DMS 273 treated with DMSO at 0.1 percent for 48 hours (cell line): ENCODE results near the gene RNF144B.
"Not testable (repeated sequence)": the region's sequence is repeated elsewhere in the genome, so short reads cannot be mapped to it uniquely, and the experiment has no call there.

Source experiments
- DNase-seq: peaks from one replicate; lab custom pipeline; 2025; lab: John Stamatoyannopoulos, UW

RNF144B gene

GRCh38 chr6:18371656-18372055 is 15.5 kb upstream of the RNF144B start:
- DNase-seq = no peak

GRCh38 chr6:18380158-18380836 is 6.9 kb upstream of the RNF144B start:
- DNase-seq = no peak

GRCh38 chr6:18380851-18381250 is 6.3 kb upstream of the RNF144B start:
- DNase-seq = no peak

GRCh38 chr6:18383441-18383840 is 3.7 kb upstream of the RNF144B start:
- no peak for DNase-seq

- DNase-seq = no peak
Observed at GRCh38 chr6:18384621-18385020, 2.5 kb upstream of the RNF144B start.

GRCh38 chr6:18386298-18386976 is 713 bp upstream of the RNF144B start:
- no peak for DNase-seq

- no peak for DNase-seq
Observed at GRCh38 chr6:18388271-18388670, 1.1 kb downstream of the RNF144B start.

- DNase-seq = no peak
Observed at GRCh38 chr6:18388942-18389341, 1.8 kb downstream of the RNF144B start.

GRCh38 chr6:18389479-18389878 is 2.3 kb downstream of the RNF144B start:
- no peak for DNase-seq

GRCh38 chr6:18390476-18390875 is 3.3 kb downstream of the RNF144B start:
- no peak for DNase-seq

GRCh38 chr6:18391023-18391422 is 3.9 kb downstream of the RNF144B start:
- no peak for DNase-seq

GRCh38 chr6:18392346-18392877 is 5.3 kb downstream of the RNF144B start:
- no peak for DNase-seq

GRCh38 chr6:18393698-18394097 is 6.5 kb downstream of the RNF144B start:
- DNase-seq = no peak

- no peak for DNase-seq
Observed at GRCh38 chr6:18395177-18395855, 8.2 kb downstream of the RNF144B start.

- DNase-seq = no peak
Observed at GRCh38 chr6:18395856-18396197, 8.7 kb downstream of the RNF144B start.

GRCh38 chr6:18397701-18398100 is 10.6 kb downstream of the RNF144B start:
- DNase-seq = no peak

- not testable (repeated sequence) for DNase-seq
Observed at GRCh38 chr6:18398225-18398624, 11.1 kb downstream of the RNF144B start.

GRCh38 chr6:18400831-18401446 is 13.8 kb downstream of the RNF144B start:
- no peak for DNase-seq

GRCh38 chr6:18404965-18405364 is 17.8 kb downstream of the RNF144B start:
- not testable (repeated sequence) for DNase-seq

GRCh38 chr6:18405477-18406293 is 18.5 kb downstream of the RNF144B start:
- no peak for DNase-seq

GRCh38 chr6:18406955-18407749 is 20.0 kb downstream of the RNF144B start:
- DNase-seq = no peak
